Dendritic cell treated with granulocyte-macrophage colony-stimulating factor and Interleukin-4, amounts not matched to agents 40 ng/mL and 50 ng/mL, for 4 days (primary cell): Measurements from ENCODE around the gene CLTRN.
"Not testable (repeated sequence)": the region's sequence is repeated elsewhere in the genome, so short reads cannot be mapped to it uniquely, and the experiment has no call there.

Experiments used
- H3K27ac Mint-ChIP-seq: one replicate; pipeline ENCODE4 v1.8.0; 2022; ENCODE audit warnings: mild to moderate bottlenecking, mixed read lengths
- H3K27me3 Mint-ChIP-seq: one replicate; pipeline ENCODE4 v1.8.0; 2022; ENCODE audit warnings: mild to moderate bottlenecking, mixed read lengths
- H3K36me3 Mint-ChIP-seq: one replicate; pipeline ENCODE4 v1.8.0; 2022; ENCODE audit warnings: low read depth, mixed read lengths
- H3K4me1 Mint-ChIP-seq: one replicate; pipeline ENCODE4 v1.8.0; 2022; ENCODE audit warnings: low read depth, mixed read lengths
- H3K4me3 Mint-ChIP-seq: one replicate; pipeline ENCODE4 v1.8.0; 2022; ENCODE audit warnings: mild to moderate bottlenecking, moderate library complexity, mixed read lengths
- H3K9me3 Mint-ChIP-seq: one replicate; pipeline ENCODE4 v1.8.0; 2022; ENCODE audit warnings: mixed read lengths
- intact Hi-C: fragments of 100-400 bp; cut with micrococcal nuclease; formaldehyde crosslinking; loops from one replicate; pipeline ENCODE4 v1.15.0; 2022

CLTRN gene

GRCh38 chrX:15675490-15675921 is 10.9 kb upstream of the CLTRN start:
- intact Hi-C loops: loop anchor here (2.0 kb wide), 1 partner anchor 341 kb away; the partner anchor contains the start of gene PIGA
- Mint-ChIP-seq H3K36me3 (peaks cover 16% of the 10 kb centered on the region), H3K27ac (no peak overlapping the region), H3K27me3 (peaks cover 2% of the 10 kb centered on the region), H3K4me3 (no peak overlapping the region), H3K4me1 (peaks cover 19% of the 10 kb centered on the region), H3K9me3 (no peaks in the 10 kb centered on the region)

- Mint-ChIP-seq H3K4me3 (no peak overlapping the region), H3K27me3 (peaks cover 2% of the 10 kb centered on the region), H3K27ac (no peak overlapping the region), H3K4me1 (peaks cover 16% of the 10 kb centered on the region), H3K9me3 (no peaks in the 10 kb centered on the region), H3K36me3 (peaks cover 13% of the 10 kb centered on the region)
- intact Hi-C loops: loop anchor here (2.0 kb wide), 1 partner anchor 340 kb away; the partner anchor contains the start of gene PIGA
These were observed 10.4 kb upstream of the CLTRN start for GRCh38 chrX:15674841-15675489.

- Mint-ChIP-seq H3K4me1 (peaks cover 16% of the 10 kb centered on the region), H3K4me3 (no peak overlapping the region), H3K27ac (no peak overlapping the region), H3K36me3 (peaks cover 12% of the 10 kb centered on the region), H3K27me3 (peaks cover 2% of the 10 kb centered on the region), H3K9me3 (no peaks in the 10 kb centered on the region)
- intact Hi-C loops: loop anchor here (2.0 kb wide), 1 partner anchor 340 kb away; the partner anchor contains the start of gene PIGA
These were observed 9.9 kb upstream of the CLTRN start for GRCh38 chrX:15674514-15674840.

GRCh38 chrX:15673970-15674369 is 9.4 kb upstream of the CLTRN start:
- Mint-ChIP-seq H3K4me3 (no peak overlapping the region), H3K27ac (no peak overlapping the region), H3K9me3 (no peaks in the 10 kb centered on the region), H3K27me3 (peaks cover 2% of the 10 kb centered on the region), H3K36me3 (peaks cover 7% of the 10 kb centered on the region), H3K4me1 (peaks cover 16% of the 10 kb centered on the region)
- intact Hi-C loops: loop anchor here (2.0 kb wide), 1 partner anchor 339 kb away; the partner anchor contains the start of gene PIGA

GRCh38 chrX:15672881-15673280 is 8.3 kb upstream of the CLTRN start:
- peaks cover 1% of the 10 kb centered on the region for H3K36me3 Mint-ChIP-seq
- no peaks in the 10 kb centered on the region for H3K9me3 Mint-ChIP-seq
- peaks cover 16% of the 10 kb centered on the region for H3K4me1 Mint-ChIP-seq
- H3K4me3 Mint-ChIP-seq: no peak overlapping the region
- intact Hi-C loops: no loop called here
- H3K27me3 Mint-ChIP-seq: peaks cover 2% of the 10 kb centered on the region
- no peak overlapping the region for H3K27ac Mint-ChIP-seq

- Mint-ChIP-seq H3K36me3 (no peaks in the 10 kb centered on the region), H3K4me3 (no peak overlapping the region), H3K4me1 (no peaks in the 10 kb centered on the region), H3K9me3 (no peaks in the 10 kb centered on the region), H3K27me3 (peaks cover 7% of the 10 kb centered on the region), H3K27ac (no peak overlapping the region)
- intact Hi-C loops: no loop called here
These were observed 1.2 kb downstream of the CLTRN start for GRCh38 chrX:15663439-15663838.

GRCh38 chrX:15654804-15655203 is 9.8 kb downstream of the CLTRN start:
- H3K27me3 Mint-ChIP-seq, H3K4me1 Mint-ChIP-seq, H3K36me3 Mint-ChIP-seq, H3K27ac Mint-ChIP-seq, H3K9me3 Mint-ChIP-seq, H3K4me3 Mint-ChIP-seq, intact Hi-C loops: not testable (repeated sequence)

- no peaks in the 10 kb centered on the region for H3K27me3 Mint-ChIP-seq
- peaks cover 7% of the 10 kb centered on the region for H3K4me1 Mint-ChIP-seq
- H3K36me3 Mint-ChIP-seq: no peaks in the 10 kb centered on the region
- intact Hi-C loops: no loop called here
- no peak overlapping the region for H3K4me3 Mint-ChIP-seq
- H3K27ac Mint-ChIP-seq: no peak overlapping the region
- no peaks in the 10 kb centered on the region for H3K9me3 Mint-ChIP-seq
These were observed 10.6 kb downstream of the CLTRN start for GRCh38 chrX:15653961-15654360.

GRCh38 chrX:15647510-15647909 is 17.1 kb downstream of the CLTRN start:
- intact Hi-C loops, H3K36me3 Mint-ChIP-seq: not testable (repeated sequence)

GRCh38 chrX:15646543-15646942 is 18.1 kb downstream of the CLTRN start:
- Mint-ChIP-seq H3K4me1 (peaks cover under 1% of the 10 kb centered on the region), H3K9me3 (no peaks in the 10 kb centered on the region), H3K4me3 (no peak overlapping the region), H3K27me3 (no peaks in the 10 kb centered on the region), H3K36me3 (no peaks in the 10 kb centered on the region), H3K27ac (no peak overlapping the region)
- intact Hi-C loops: no loop called here

More at GRCh38 chrX:15647510-15647909, 17.1 kb downstream of the CLTRN start:
- not testable (repeated sequence) for H3K9me3 Mint-ChIP-seq, H3K27me3 Mint-ChIP-seq, H3K27ac Mint-ChIP-seq, H3K4me1 Mint-ChIP-seq, H3K4me3 Mint-ChIP-seq

- Mint-ChIP-seq H3K4me1 (no peaks in the 10 kb centered on the region), H3K27me3 (no peaks in the 10 kb centered on the region), H3K36me3 (no peaks in the 10 kb centered on the region), H3K9me3 (no peaks in the 10 kb centered on the region), H3K4me3 (no peak overlapping the region), H3K27ac (no peak overlapping the region)
- intact Hi-C loops: no loop called here
These were observed 18.6 kb downstream of the CLTRN start for GRCh38 chrX:15646031-15646430.

- Mint-ChIP-seq H3K4me3 (no peak overlapping the region), H3K9me3 (no peaks in the 10 kb centered on the region), H3K27me3 (no peaks in the 10 kb centered on the region), H3K4me1 (no peaks in the 10 kb centered on the region), H3K27ac (no peak overlapping the region), H3K36me3 (no peaks in the 10 kb centered on the region)
- intact Hi-C loops: no loop called here
These were observed 19.3 kb downstream of the CLTRN start for GRCh38 chrX:15645266-15645665.

GRCh38 chrX:15644560-15644872 is 20.1 kb downstream of the CLTRN start:
- H3K27me3 Mint-ChIP-seq: no peaks in the 10 kb centered on the region
- H3K9me3 Mint-ChIP-seq: no peaks in the 10 kb centered on the region
- H3K36me3 Mint-ChIP-seq: no peaks in the 10 kb centered on the region
- H3K27ac Mint-ChIP-seq: no peak overlapping the region
- intact Hi-C loops: no loop called here
- H3K4me3 Mint-ChIP-seq: no peak overlapping the region
- H3K4me1 Mint-ChIP-seq: no peaks in the 10 kb centered on the region

- no peaks in the 10 kb centered on the region for H3K27me3 Mint-ChIP-seq
- no peaks in the 10 kb centered on the region for H3K36me3 Mint-ChIP-seq
- H3K4me1 Mint-ChIP-seq: no peaks in the 10 kb centered on the region
- H3K4me3 Mint-ChIP-seq: no peak overlapping the region
- H3K9me3 Mint-ChIP-seq: no peaks in the 10 kb centered on the region
- H3K27ac Mint-ChIP-seq: no peak overlapping the region
- intact Hi-C loops: no loop called here
These were observed 20.6 kb downstream of the CLTRN start for GRCh38 chrX:15643786-15644559.
